Spleen (tissue), 11 donors: ENCODE results near the gene DTWD1. TPM values are rescaled to one million over a fixed set of nuclear protein-coding genes. Genes with fewer than 3 reads are reported as not detected.

Source experiments
- DNase-seq: peaks from one replicate; pipeline ENCODE4 v3.0.0-alpha.2; 2020
- H3K27ac ChIP-seq, 8 donors: fragments of 200-600 bp; sonication (generic) in 7 of 8; 1 replicate in 4 of 8; 2 replicates in 4 of 8; pipeline versions ENCODE4 v1.5.0 to v1.8.0; 2016 to 2021; ENCODE audit warnings: inconsistent platforms in 4 of 8, mild to moderate bottlenecking in 4 of 8, moderate library complexity in 1 of 8
- H3K27me3 ChIP-seq, 7 donors: fragments of 200-600 bp; sonication (generic) in 6 of 7; replicated peaks in 1 of 7; 1 replicate in 4 of 7; 2 replicates in 3 of 7; pipeline versions ENCODE4 v1.5.0 to v1.8.0; 2016 to 2021; ENCODE audit warnings: inconsistent platforms in 3 of 7, mild to moderate bottlenecking in 1 of 7
- H3K36me3 ChIP-seq, 6 donors: fragments of 200-600 bp; sonication (generic) in 5 of 6; 1 replicate in 4 of 6; 2 replicates in 2 of 6; pipeline versions ENCODE4 v1.5.0 to v1.8.0; 2016 to 2021; ENCODE audit warnings: inconsistent platforms in 2 of 6
- H3K4me1 ChIP-seq, 6 donors: fragments of 200-600 bp; sonication (generic) in 5 of 6; 1 replicate in 3 of 6; 2 replicates in 3 of 6; pipeline versions ENCODE4 v1.5.0 to v1.8.0; 2016 to 2021; ENCODE audit warnings: inconsistent platforms in 3 of 6
- H3K4me3 ChIP-seq, 8 donors: fragments of 200-600 bp; sonication (generic) in 7 of 8; 1 replicate in 4 of 8; 2 replicates in 4 of 8; pipeline versions ENCODE4 v1.5.0 to v1.8.0; 2016 to 2021; ENCODE audit warnings: inconsistent platforms in 4 of 8, mild to moderate bottlenecking in 4 of 8, moderate library complexity in 2 of 8
- H3K9me3 ChIP-seq, 8 donors: fragments of 200-600 bp; sonication (generic) in 7 of 8; 1 replicate in 4 of 8; 2 replicates in 4 of 8; pipeline versions ENCODE4 v1.5.0 to v1.8.0; 2016 to 2021; ENCODE audit warnings: inconsistent platforms in 4 of 8
- CTCF ChIP-seq, 11 experiments: fragments of 200-600 bp in 7 of 11; fragments of 450-650 bp in 4 of 11; sonication (generic) in 4 of 11; IDR thresholded peaks in 8 of 11; conservative IDR thresholded peaks in 3 of 11; 1 replicate in 7 of 11; 2 replicates in 4 of 11; pipeline versions ENCODE4 v1.4.0 to v1.8.0; 2016 to 2021; ENCODE audit warnings: antibody characterized with exemption in 11 of 11, inconsistent platforms in 4 of 11, mild to moderate bottlenecking in 1 of 11
- POLR2A ChIP-seq, 3 donors: fragments of 450-650 bp; IDR thresholded peaks; one replicate each; pipeline ENCODE4 v1.5.1; 2017; ENCODE audit warnings: antibody characterized with exemption in 3 of 3, mild to moderate bottlenecking in 1 of 3
- POLR2AphosphoS5 ChIP-seq, 3 donors: sonication (generic); formaldehyde crosslinking; IDR thresholded peaks; one replicate each; pipeline ENCODE4 v1.5.1; 2017; ENCODE audit warnings: antibody characterized with exemption in 3 of 3
- WGBS, 5 donors: extraction: QIAGEN DNeasy Blood & Tissue Kit in 3 of 5; methylation state at CpG; one replicate each; pipeline versions ENCODE4 v1.1.5 to v1.1.7; 2013 to 2018; 5-methylcytosine and 5-hydroxymethylcytosine counted together
- intact Hi-C: fragments of 100-400 bp; cut with DNase I; formaldehyde crosslinking; loops from one replicate; pipeline ENCODE4 v1.15.0; 2023; ENCODE audit warnings: low total_unique reads
- polyA plus RNA-seq, 3 donors: library from polyadenylated mRNA; stranded (reverse); fragments of 200-250 nt; gene quantifications; one replicate each; pipeline ENCODE4 v1.2.1, GENCODE V29; 2013
- total RNA-seq, 7 donors: library from RNA; depleted of rRNA in 3 of 7; stranded (reverse); fragments of >200 nt in 3 of 7; fragmentation: NEBNext Ultra II Directional in 4 of 7; extraction: Animal tissue kit (Norgen Biotek cat#: 25700) in 4 of 7; gene quantifications; one replicate each; pipeline versions ENCODE4 v1.1.0 to v1.2.1, GENCODE V29; 2016 to 2021
- donor health status: healthy with polysubstance abuse.
- donor health status: DM: no; HTN: no; CAD: no; lungs with moderate emphysema.
- donor health status: DM: no; HTN: no; CAD: no.
- donor health status: Bipolar disorder and iron deficiency.
- donor health status: healthy.
- donor health status: DM: no; HTN: no; CAD: no.
- donor health status: DM: yes; HTN: yes; CAD: no.

DTWD1 gene
- total and polyA plus RNA-seq, 10 donors, result 8.2 to 25.5 (median 17.0) TPM

- Histone ChIP-seq H3K27ac (no peak overlapping the region), H3K9me3 (peaks cover 0 to 25% (median 18%) of the 10 kb centered on the region in 8 donors), H3K36me3 (peaks cover 0 to 80% (median 17%) of the 10 kb centered on the region in 6 donors), H3K4me1 (peaks cover 0 to 7% (median under 1%) of the 10 kb centered on the region in 6 donors), H3K27me3 (no peaks in the 10 kb centered on the region), H3K4me3 (no peak overlapping the region)
- intact Hi-C loops, result no loop called here
- DNase-seq, result no peak
- 92 to 100% (median 99%) methylated on average over 2 of the region's 2 CpGs for WGBS, 5 donors
- TF ChIP-seq CTCF (IDR thresholded peaks at IDR 0.05 in 8 of 11, conservative IDR thresholded peaks at IDR 0.05 in 3 of 11) (no peak), POLR2A (IDR thresholded peaks at IDR 0.05) (no peak), POLR2AphosphoS5 (IDR thresholded peaks at IDR 0.05) (no peak)
Measured at GRCh38 chr15:49628379-49628778, 7.5 kb downstream of the DTWD1 start.

GRCh38 chr15:49637857-49638256, 17.0 kb downstream of the DTWD1 start:
- intact Hi-C loops, result no loop called here
- H3K27ac ChIP-seq, result no peak overlapping the region
- TF ChIP-seq POLR2AphosphoS5 (IDR thresholded peaks at IDR 0.05) (no peak), POLR2A (IDR thresholded peaks at IDR 0.05) (no peak), CTCF (IDR thresholded peaks at IDR 0.05 in 8 of 11, conservative IDR thresholded peaks at IDR 0.05 in 3 of 11) (no peak)
- no peaks in the 10 kb centered on the region for H3K4me1 ChIP-seq
- H3K36me3 ChIP-seq, result peaks cover 0 to 80% (median 23%) of the 10 kb centered on the region in 6 donors
- no peak for DNase-seq
- H3K4me3 ChIP-seq, result no peak overlapping the region
- no peaks in the 10 kb centered on the region for H3K9me3 ChIP-seq
- WGBS, 5 donors, result 93 to 95% (median 94%) methylated on average over 4 of the region's 4 CpGs
- no peaks in the 10 kb centered on the region for H3K27me3 ChIP-seq

GRCh38 chr15:49644364-49644794, 23.5 kb downstream of the DTWD1 start:
- Histone ChIP-seq H3K4me3 (no peak overlapping the region), H3K27ac (no peak overlapping the region), H3K36me3 (peaks cover 0 to 46% (median 2%) of the 10 kb centered on the region in 6 donors), H3K27me3 (no peaks in the 10 kb centered on the region), H3K9me3 (no peaks in the 10 kb centered on the region), H3K4me1 (no peaks in the 10 kb centered on the region)
- TF ChIP-seq CTCF (IDR thresholded peaks at IDR 0.05 in 8 of 11, conservative IDR thresholded peaks at IDR 0.05 in 3 of 11) (no peak), POLR2A (IDR thresholded peaks at IDR 0.05) (no peak), POLR2AphosphoS5 (IDR thresholded peaks at IDR 0.05) (no peak)
- DNase-seq, result no peak
- WGBS, 5 donors, result 93 to 100% (median 97%) methylated on average over 1 of the region's 1 CpG
- intact Hi-C loops, result no loop called here

- Histone ChIP-seq H3K4me3 (no peak overlapping the region), H3K27me3 (no peaks in the 10 kb centered on the region)
- no peak for TF ChIP-seq POLR2A (IDR thresholded peaks at IDR 0.05)
- TF ChIP-seq POLR2AphosphoS5 (IDR thresholded peaks at IDR 0.05), result no peak
- no peak for TF ChIP-seq CTCF (IDR thresholded peaks at IDR 0.05 in 8 of 11, conservative IDR thresholded peaks at IDR 0.05 in 3 of 11)
Measured at GRCh38 chr15:49645277-49645676, 24.4 kb downstream of the DTWD1 start.

More at GRCh38 chr15:49645277-49645676, 24.4 kb downstream of the DTWD1 start:
- no peak overlapping the region for H3K27ac ChIP-seq
- DNase-seq, result no peak
- H3K9me3 ChIP-seq, result no peaks in the 10 kb centered on the region
- H3K4me1 ChIP-seq, result no peaks in the 10 kb centered on the region
- intact Hi-C loops, result no loop called here
- H3K36me3 ChIP-seq, result peaks cover 0 to 41% (median 2%) of the 10 kb centered on the region in 6 donors
